A549 treated with dexamethasone at 1 μM for 4 hours (cell line): ENCODE measurements around the gene RAB44. TPM values are rescaled to one million over a fixed set of nuclear protein-coding genes. Genes with fewer than 3 reads are reported as not detected.

Source experiments
- total RNA-seq: library from RNA; stranded (reverse); fragments of 200-300 nt; extraction: Qiagen RNA extraction; gene quantifications from 5 replicates; pipeline ENCODE4 v1.2.3, GENCODE V29; 2022

RAB44 gene
- 0.04 to 0.05 TPM (median 0.04 TPM) in 5 replicates for total RNA-seq

DNA sequence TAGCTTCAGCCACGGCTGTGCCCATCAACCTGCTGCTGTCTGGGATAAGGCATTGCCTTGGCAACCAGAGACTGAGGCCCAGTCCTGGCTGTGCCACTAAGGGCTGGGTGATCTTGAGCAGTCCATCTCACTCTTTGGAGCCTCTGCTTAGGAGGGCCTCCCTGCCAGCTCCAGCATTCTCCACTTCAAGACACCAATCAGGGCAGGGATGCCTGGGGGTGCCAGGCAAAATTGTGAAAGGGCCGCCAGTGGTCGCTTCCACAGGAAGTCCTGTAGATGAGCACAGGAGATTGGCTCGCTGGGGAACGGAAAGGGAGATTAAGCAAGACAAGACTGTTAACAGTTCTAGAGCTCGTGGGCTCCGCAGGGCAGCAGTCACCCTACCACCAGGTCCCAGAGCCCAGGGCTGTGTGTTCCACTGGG lies at the start of gene RAB44:
RAB44 (plus strand) TSS at position 346 of the 423 bp plus-strand sequence. CDS start 6,410 bp downstream, outside the sequence.

DNA sequence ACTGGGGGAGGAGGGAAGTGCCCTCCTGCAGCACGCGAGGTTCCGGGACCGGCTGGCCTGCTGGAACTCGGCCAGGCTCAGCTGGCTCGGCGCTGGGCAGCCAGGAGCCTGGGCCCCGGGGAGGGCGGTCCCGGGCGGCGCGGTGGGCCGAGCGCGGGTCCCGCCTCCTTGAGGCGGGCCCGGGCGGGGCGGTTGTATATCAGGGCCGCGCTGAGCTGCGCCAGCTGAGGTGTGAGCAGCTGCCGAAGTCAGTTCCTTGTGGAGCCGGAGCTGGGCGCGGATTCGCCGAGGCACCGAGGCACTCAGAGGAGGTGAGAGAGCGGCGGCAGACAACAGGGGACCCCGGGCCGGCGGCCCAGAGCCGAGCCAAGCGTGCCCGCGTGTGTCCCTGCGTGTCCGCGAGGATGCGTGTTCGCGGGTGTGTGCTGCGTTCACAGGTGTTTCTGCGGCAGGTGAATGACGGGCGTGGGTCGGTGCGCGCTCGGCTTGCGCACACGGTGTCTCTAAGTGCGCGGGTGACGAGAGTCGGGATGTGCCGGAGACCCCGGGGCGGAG lies 19.1 kb upstream of the RAB44 start, which contains the start of gene CDKN1A:
CDKN1A (plus strand) TSS at position 227 of the 555 bp plus-strand sequence. CDS start 5,388 bp downstream, outside the sequence.

Other genes starting within 250 kb of the RAB44 start
- 13.0 to 17.5 TPM (median 16.8 TPM) in 5 replicates for gene STK38, start 150.3 kb upstream of the RAB44 start, total RNA-seq
- 485 to 703 TPM (median 506 TPM) in 5 replicates for gene SRSF3, start 103.5 kb upstream of the RAB44 start, total RNA-seq
- 248 to 304 TPM (median 283 TPM) in 5 replicates for gene CDKN1A, start 19.1 kb upstream of the RAB44 start, total RNA-seq
- 0.06 to 0.12 TPM (median 0.10 TPM) in 5 replicates for gene CPNE5, start 141.6 kb downstream of the RAB44 start, total RNA-seq
- gene PPIL1, start 177.0 kb downstream of the RAB44 start, total RNA-seq, result 42.6 to 46.2 TPM (median 45.0 TPM) in 5 replicates
- gene C6orf89, start 188.1 kb downstream of the RAB44 start, total RNA-seq, result 16.4 to 21.0 TPM (median 19.2 TPM) in 5 replicates